ENCODE results near the gene ZNF2. TPM values are rescaled to one million over a fixed set of nuclear protein-coding genes. Genes with fewer than 3 reads are reported as not detected.

Gene ZNF2
- total RNA-seq, 1 donor from 2014 or later = 12.4 TPM

DNA sequence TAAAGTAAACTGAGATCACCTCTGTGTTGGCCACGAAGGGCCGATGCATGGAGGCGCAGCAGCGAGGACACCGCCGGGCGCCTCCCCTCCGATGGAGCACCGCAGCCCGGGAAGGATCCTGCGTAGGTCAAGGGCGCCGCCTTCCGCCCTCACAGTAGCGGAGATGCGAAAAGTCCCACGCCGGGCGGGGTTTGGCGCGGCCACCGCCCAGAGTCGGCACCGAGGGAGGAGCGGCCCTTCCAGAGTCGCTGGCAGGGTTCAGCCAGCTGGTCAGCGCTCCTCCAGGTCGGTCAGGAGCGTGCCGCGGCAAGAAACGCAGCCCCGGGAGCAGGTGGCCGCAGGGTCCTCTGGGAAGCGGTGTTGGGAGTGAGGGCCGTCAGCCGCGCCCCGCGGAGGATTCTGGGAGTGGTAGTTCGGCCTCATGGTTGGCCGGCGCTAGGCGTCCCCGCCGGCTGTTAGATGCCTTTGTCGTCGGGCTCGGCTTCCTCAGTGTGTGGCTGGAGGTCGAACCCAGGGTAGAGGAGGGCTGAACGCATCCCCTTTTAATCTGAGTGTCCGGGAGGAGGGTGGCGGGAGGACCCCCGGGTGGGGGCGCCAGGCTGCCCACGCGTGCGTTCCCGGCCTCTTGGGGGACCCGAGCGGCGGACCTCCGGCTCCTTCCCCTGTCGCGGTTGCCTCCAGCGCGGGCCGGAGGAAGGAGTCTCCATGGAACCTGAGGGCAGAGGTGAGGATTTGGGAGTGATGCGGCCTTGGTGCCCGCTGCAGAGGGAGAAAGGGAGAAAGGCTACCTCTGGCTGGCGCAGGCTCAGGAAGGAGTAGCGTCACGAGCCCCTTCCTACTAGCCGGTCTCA lies 41.7 kb downstream of the ZNF2 start, which contains the start of gene ZNF892:
Gene ZNF892, plus strand, starts transcription at position 411 of the 851 bp plus-strand sequence. Its CDS starts 295 bp downstream, at position 706.
- peak; percentile 92 for DNase-seq

DNA sequence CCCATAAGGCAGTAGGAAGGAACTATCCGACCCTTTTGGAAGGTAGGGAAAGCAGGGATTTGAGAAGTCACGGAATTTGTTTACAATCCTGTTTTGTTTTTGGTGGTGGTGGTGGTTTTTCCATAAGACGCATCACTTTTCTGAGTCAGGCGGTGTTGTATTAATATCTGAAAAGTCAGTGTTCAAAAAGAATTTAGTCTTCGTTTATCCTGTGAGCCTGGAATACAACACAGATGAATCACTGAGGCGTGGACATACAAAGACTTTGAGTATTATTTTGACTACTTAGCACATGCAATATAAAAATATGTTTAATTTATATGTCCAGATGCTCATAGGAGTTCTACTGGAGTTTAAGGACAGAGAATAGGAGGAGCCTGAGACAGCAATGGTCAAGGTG lies 42.5 kb downstream of the ZNF2 start:
- no peak for DNase-seq

- DNase-seq = no peak
Measured at GRCh38 chr2:95215018-95215612, 49.5 kb downstream of the ZNF2 start.

GRCh38 chr2:95220449-95220848 lies 54.8 kb downstream of the ZNF2 start:
- no peak for DNase-seq

DNA sequence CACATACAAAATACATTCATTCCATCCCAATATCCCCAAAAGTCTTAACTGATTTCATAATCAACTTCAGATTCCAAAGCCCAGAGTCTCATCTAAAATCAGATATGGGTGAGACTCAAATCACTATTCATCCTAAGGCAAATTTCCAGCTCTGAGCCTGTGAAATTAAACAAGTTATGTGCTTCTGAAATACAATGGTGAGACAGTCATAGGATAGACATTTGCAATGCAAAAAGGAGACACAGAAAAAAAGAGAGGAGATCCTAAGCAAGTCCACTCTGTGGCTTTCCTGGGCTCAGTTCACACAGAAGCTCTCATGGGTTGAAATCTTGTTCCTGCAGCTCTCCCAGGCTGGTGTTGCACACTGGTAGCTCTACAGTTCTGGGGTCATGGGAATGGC lies 60.0 kb downstream of the ZNF2 start:
- no peak for DNase-seq

DNA sequence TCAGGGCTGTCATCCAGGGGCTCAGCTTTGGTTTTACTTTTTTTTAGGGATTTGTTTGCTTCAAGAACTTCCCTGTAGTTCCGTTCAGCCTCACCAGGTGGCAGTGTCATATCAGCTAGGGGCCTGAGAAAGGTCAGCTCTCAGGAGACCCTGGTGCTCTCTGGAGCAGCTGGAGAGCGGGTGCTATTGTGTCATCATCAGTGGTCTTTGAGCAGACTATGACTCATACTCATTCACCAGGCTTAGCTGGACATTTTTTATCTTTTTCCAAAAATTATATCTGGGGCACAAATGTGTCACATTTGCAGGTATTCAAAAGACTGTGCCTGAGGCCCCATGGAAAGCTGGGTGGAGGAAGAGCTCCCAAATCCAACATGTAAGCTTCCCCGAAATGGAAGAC lies 66.1 kb downstream of the ZNF2 start:
- DNase-seq = peak; percentile 76

DNA sequence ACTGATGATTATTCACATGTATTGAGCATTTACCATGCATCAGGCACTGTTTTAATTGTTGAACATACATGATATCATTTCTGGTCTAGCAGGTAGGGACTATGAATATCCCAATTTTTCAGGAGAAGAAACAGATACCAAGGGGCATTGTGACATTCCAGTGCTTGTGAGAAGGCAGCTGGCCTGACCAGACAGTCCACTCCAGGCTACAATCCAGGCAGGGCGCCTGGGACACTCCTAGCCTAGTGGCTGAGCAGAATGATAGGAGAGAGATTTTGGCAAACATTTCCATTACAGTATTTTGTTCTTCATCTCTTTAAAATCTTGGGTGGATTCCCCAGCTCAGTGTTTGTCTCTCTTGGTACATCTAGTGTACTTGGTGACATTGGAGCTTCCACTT lies 66.6 kb downstream of the ZNF2 start:
- no peak for DNase-seq

Other genes starting within 250 kb of the ZNF2 start
- gene MAL, start 140.1 kb upstream of the ZNF2 start, total RNA-seq = 0.88 and 4.8 TPM in 2 replicates
- 56.3 and 62.7 TPM in 2 replicates for gene MRPS5, start 44.0 kb upstream of the ZNF2 start, total RNA-seq
- gene ZNF514, start 6.0 kb upstream of the ZNF2 start, total RNA-seq = 8.7 and 14.0 TPM in 2 replicates
- 7.7 and 8.7 TPM in 2 replicates for gene ZNF892, start 41.7 kb downstream of the ZNF2 start, total RNA-seq
- gene PROM2, start 108.6 kb downstream of the ZNF2 start, total RNA-seq = 0.05 and 0.34 TPM in 2 replicates
- 0.14 and 0.51 TPM in 2 replicates for gene KCNIP3, start 131.5 kb downstream of the ZNF2 start, total RNA-seq
- 16.0 and 24.1 TPM in 2 replicates for gene FAHD2A, start 236.9 kb downstream of the ZNF2 start, total RNA-seq

Measured in dermis blood vessel endothelial cell (primary cell).